IPS-15b (cell line): ENCODE data around the gene TPX2.

Experiments used
- H3K27me3 ChIP-seq: one replicate; pipeline ENCODE4 v1.6.1; 2013; ENCODE audit warnings: low read length; ENCODE audit not compliant: control insufficient read depth, insufficient read depth
- H3K36me3 ChIP-seq: one replicate; pipeline ENCODE4 v1.6.1; 2013; ENCODE audit warnings: low read length; ENCODE audit not compliant: control insufficient read depth, insufficient read depth
- H3K4me1 ChIP-seq: one replicate; pipeline ENCODE4 v1.6.1; 2013; ENCODE audit warnings: mild to moderate bottlenecking, low read length; ENCODE audit not compliant: control insufficient read depth, insufficient read depth
- H3K4me3 ChIP-seq: one replicate; pipeline ENCODE4 v1.5.1; 2013; ENCODE audit warnings: low read depth, low read length
- H3K9ac ChIP-seq: one replicate; pipeline ENCODE4 v1.6.1; 2013; ENCODE audit warnings: low read depth, mild to moderate bottlenecking, low read length
- H3K9me3 ChIP-seq: one replicate; pipeline ENCODE4 v1.6.1; 2013; ENCODE audit warnings: mild to moderate bottlenecking, low read length; ENCODE audit not compliant: control insufficient read depth, insufficient read depth

Gene TPX2

GRCh38 chr20:31817461-31817860, 78.4 kb downstream of the TPX2 start:
- no peak overlapping the region for H3K9ac ChIP-seq
- peaks cover 7% of the 10 kb centered on the region for H3K4me1 ChIP-seq
- H3K9me3 ChIP-seq = no peaks in the 10 kb centered on the region
- no peaks in the 10 kb centered on the region for H3K36me3 ChIP-seq
- no peaks in the 10 kb centered on the region for H3K27me3 ChIP-seq
- H3K4me3 ChIP-seq = no peak overlapping the region

- Histone ChIP-seq H3K9me3 (no peaks in the 10 kb centered on the region), H3K36me3 (no peaks in the 10 kb centered on the region), H3K9ac (no peak overlapping the region), H3K4me1 (peaks cover 9% of the 10 kb centered on the region), H3K27me3 (no peaks in the 10 kb centered on the region), H3K4me3 (no peak overlapping the region)
Observed at GRCh38 chr20:31818376-31818908, 79.4 kb downstream of the TPX2 start.

GRCh38 chr20:31819083-31819784, 80.1 kb downstream of the TPX2 start, which contains the start of gene MYLK2:
TSS of gene MYLK2 (plus strand) at chr20:31819356. CDS start at chr20:31819581, 225 bp downstream.
- no peaks in the 10 kb centered on the region for H3K27me3 ChIP-seq
- H3K4me1 ChIP-seq = peaks cover 9% of the 10 kb centered on the region
- no peaks in the 10 kb centered on the region for H3K9me3 ChIP-seq
- H3K36me3 ChIP-seq = no peaks in the 10 kb centered on the region
- H3K9ac ChIP-seq = no peak within 1 kb of the TSS
- H3K4me3 ChIP-seq = no peak within 1 kb of the TSS

- Histone ChIP-seq H3K9ac (no peak overlapping the region), H3K36me3 (no peaks in the 10 kb centered on the region), H3K27me3 (no peaks in the 10 kb centered on the region), H3K9me3 (no peaks in the 10 kb centered on the region), H3K4me3 (no peak overlapping the region), H3K4me1 (peaks cover 7% of the 10 kb centered on the region)
Observed at GRCh38 chr20:31820228-31820627, 81.1 kb downstream of the TPX2 start.

GRCh38 chr20:31821427-31821826, 82.3 kb downstream of the TPX2 start:
- Histone ChIP-seq H3K36me3 (no peaks in the 10 kb centered on the region), H3K9ac (no peak overlapping the region), H3K4me3 (no peak overlapping the region), H3K9me3 (no peaks in the 10 kb centered on the region), H3K27me3 (no peaks in the 10 kb centered on the region), H3K4me1 (peaks cover 2% of the 10 kb centered on the region)

- Histone ChIP-seq H3K4me1 (peaks cover 2% of the 10 kb centered on the region), H3K9ac (no peak overlapping the region), H3K27me3 (no peaks in the 10 kb centered on the region), H3K9me3 (no peaks in the 10 kb centered on the region), H3K4me3 (no peak overlapping the region), H3K36me3 (no peaks in the 10 kb centered on the region)
Observed at GRCh38 chr20:31822421-31823330, 83.6 kb downstream of the TPX2 start.

- no peaks in the 10 kb centered on the region for H3K36me3 ChIP-seq
- H3K9ac ChIP-seq = no peak overlapping the region
- H3K9me3 ChIP-seq = no peaks in the 10 kb centered on the region
- no peak overlapping the region for H3K4me3 ChIP-seq
- no peaks in the 10 kb centered on the region for H3K27me3 ChIP-seq
- peaks cover 2% of the 10 kb centered on the region for H3K4me1 ChIP-seq
Observed at GRCh38 chr20:31823360-31824124, 84.5 kb downstream of the TPX2 start.

- peaks cover 2% of the 10 kb centered on the region for H3K4me1 ChIP-seq
- H3K27me3 ChIP-seq = no peaks in the 10 kb centered on the region
- H3K36me3 ChIP-seq = no peaks in the 10 kb centered on the region
- no peak overlapping the region for H3K9ac ChIP-seq
- no peak overlapping the region for H3K4me3 ChIP-seq
- no peaks in the 10 kb centered on the region for H3K9me3 ChIP-seq
Observed at GRCh38 chr20:31824125-31824485, 85.0 kb downstream of the TPX2 start.

GRCh38 chr20:31824554-31825313, 85.6 kb downstream of the TPX2 start:
- H3K36me3 ChIP-seq = no peaks in the 10 kb centered on the region
- H3K9ac ChIP-seq = no peak overlapping the region
- no peaks in the 10 kb centered on the region for H3K27me3 ChIP-seq
- H3K4me3 ChIP-seq = no peak overlapping the region
- no peaks in the 10 kb centered on the region for H3K9me3 ChIP-seq
- H3K4me1 ChIP-seq = peaks cover 2% of the 10 kb centered on the region

- Histone ChIP-seq H3K9me3 (no peaks in the 10 kb centered on the region), H3K36me3 (no peaks in the 10 kb centered on the region)
Observed at GRCh38 chr20:31826074-31826473, 87.0 kb downstream of the TPX2 start.

GRCh38 chr20:31827059-31827458, 88.0 kb downstream of the TPX2 start:
- no peaks in the 10 kb centered on the region for H3K9me3 ChIP-seq
- no peak overlapping the region for H3K4me3 ChIP-seq
- H3K27me3 ChIP-seq = no peaks in the 10 kb centered on the region
- no peaks in the 10 kb centered on the region for H3K36me3 ChIP-seq
- H3K4me1 ChIP-seq = peaks cover 2% of the 10 kb centered on the region
- no peak overlapping the region for H3K9ac ChIP-seq

More at GRCh38 chr20:31826074-31826473, 87.0 kb downstream of the TPX2 start:
- Histone ChIP-seq H3K9ac (no peak overlapping the region), H3K4me1 (peaks cover 2% of the 10 kb centered on the region), H3K27me3 (no peaks in the 10 kb centered on the region), H3K4me3 (no peak overlapping the region)
